IMR-90 (cell line): Measurements from ENCODE around the gene GP9. TPM values are rescaled to one million over a fixed set of nuclear protein-coding genes. Genes with fewer than 3 reads are reported as not detected.

Source experiments
- ATAC-seq: fragments of 200-7000 bp; cut with Tn5 transposase; 2 replicates; pipeline ENCODE4 v1.9.1; 2020; ENCODE audit warnings: low read depth, mild to moderate bottlenecking, moderate library complexity
- BruUV-seq: library from RNA; stranded (reverse); fragments of 400-500 nt; replicated peaks from 2 replicates; lab custom pipeline; 2021; lab: Mats Ljungman, UMichigan
- CTCF ChIA-PET: fragments of 300-600 bp; formaldehyde crosslinking; extraction: SDS; loops from one replicate; lab custom pipeline; 2021; ENCODE audit warnings: antibody characterized with exemption; lab: Yijun Ruan, JAX
- POLR2A ChIA-PET: fragments of 300-600 bp; sonication (Branson Sonifier 250); formaldehyde crosslinking; loops from one replicate; lab custom pipeline; 2022; ENCODE audit warnings: antibody characterized with exemption; ENCODE audit not compliant: unreplicated experiment; lab: Charles Lee
- DNase-seq: peaks from one replicate; pipeline ENCODE4 v3.0.0; 2013
- H2AFZ ChIP-seq: replicated peaks from 2 replicates; pipeline ENCODE3; 2013; ENCODE audit warnings: low read length, mild to moderate bottlenecking; ENCODE audit not compliant: poor library complexity
- H2AK5ac ChIP-seq: 2 replicates; pipeline ENCODE4 v1.6.1; 2013; ENCODE audit warnings: low read depth, low read length, inconsistent platforms
- H2AK9ac ChIP-seq: replicated peaks from 2 replicates; pipeline ENCODE3; 2013; ENCODE audit warnings: mild to moderate bottlenecking, low read depth, low read length, moderate library complexity; ENCODE audit not compliant: poor library complexity
- H2BK120ac ChIP-seq: 2 replicates; pipeline ENCODE4 v1.6.1; 2013; ENCODE audit warnings: low read depth, low read length, inconsistent platforms
- H2BK15ac ChIP-seq: 3 replicates; pipeline ENCODE4 v1.6.1; 2013; ENCODE audit warnings: low read depth, low read length, inconsistent platforms
- H2BK20ac ChIP-seq: 2 replicates; pipeline ENCODE4 v1.6.1; 2013; ENCODE audit warnings: low read depth, mild to moderate bottlenecking, inconsistent platforms, low read length, moderate library complexity
- H2BK5ac ChIP-seq: 2 replicates; pipeline ENCODE4 v1.6.1; 2013; ENCODE audit warnings: mild to moderate bottlenecking, low read depth, low read length, inconsistent platforms; ENCODE audit not compliant: poor library complexity, severe bottlenecking
- H3K14ac ChIP-seq: replicated peaks from 2 replicates; pipeline ENCODE4 v1.6.1; 2013; ENCODE audit warnings: low read depth, low read length, inconsistent platforms
- H3K18ac ChIP-seq: 2 replicates; pipeline ENCODE4 v1.6.1; 2013; ENCODE audit warnings: low read depth, low read length, control low read depth
- H3K23ac ChIP-seq: 2 replicates; pipeline ENCODE4 v1.6.1; 2013; ENCODE audit warnings: low read depth, low read length, inconsistent platforms
- H3K27ac ChIP-seq: 2 replicates; pipeline ENCODE4 v1.5.1; 2013; ENCODE audit warnings: mild to moderate bottlenecking, control low read depth, low read length; ENCODE audit not compliant: insufficient read depth
- H3K27me3 ChIP-seq: 2 replicates; pipeline ENCODE4 v1.6.1; 2013; ENCODE audit warnings: low read length; ENCODE audit not compliant: control insufficient read depth, insufficient read depth
- H3K36me3 ChIP-seq: 2 replicates; pipeline ENCODE4 v1.6.1; 2013; ENCODE audit warnings: low read length, mixed read lengths; ENCODE audit not compliant: control insufficient read depth, insufficient read depth
- H3K4ac ChIP-seq: 2 replicates; pipeline ENCODE4 v1.6.1; 2013; ENCODE audit warnings: low read depth, low read length, inconsistent platforms
- H3K4me1 ChIP-seq: 2 replicates; pipeline ENCODE4 v1.6.1; 2013; ENCODE audit warnings: low read length, mixed read lengths; ENCODE audit not compliant: control insufficient read depth, insufficient read depth
- H3K4me2 ChIP-seq: 2 replicates; pipeline ENCODE4 v1.6.1; 2013; ENCODE audit warnings: low read depth, mild to moderate bottlenecking, control low read depth, low read length, moderate library complexity
- H3K4me3 ChIP-seq: 2 replicates; pipeline ENCODE4 v1.5.1; 2013; ENCODE audit warnings: low read depth, mild to moderate bottlenecking, control low read depth, low read length, moderate library complexity; ENCODE audit not compliant: insufficient read depth
- H3K56ac ChIP-seq: 2 replicates; pipeline ENCODE4 v1.6.1; 2013; ENCODE audit warnings: low read length, inconsistent platforms; ENCODE audit not compliant: insufficient read depth; ENCODE audit errors: extremely low read depth
- H3K79me1 ChIP-seq, 2 experiments: 2 replicates each; pipeline ENCODE4 v1.6.1; 2013; ENCODE audit warnings: low read length in 2 of 2, inconsistent platforms in 1 of 2, low read depth in 1 of 2
- H3K9ac ChIP-seq: 2 replicates; pipeline ENCODE4 v1.6.1; 2013; ENCODE audit warnings: low read depth, low read length, control low read depth
- H3K9me1 ChIP-seq: 2 replicates; pipeline ENCODE4 v1.6.1; 2013; ENCODE audit warnings: low read length, inconsistent platforms; ENCODE audit not compliant: insufficient read depth
- H3K9me3 ChIP-seq: 2 replicates; pipeline ENCODE4 v1.6.1; 2013; ENCODE audit warnings: low read length; ENCODE audit not compliant: control insufficient read depth, insufficient read depth
- H4K20me1 ChIP-seq: 2 replicates; pipeline ENCODE4 v1.6.1; 2013; ENCODE audit warnings: low read length, inconsistent platforms; ENCODE audit not compliant: insufficient read depth
- H4K5ac ChIP-seq: 2 replicates; pipeline ENCODE4 v1.6.1; 2013; ENCODE audit warnings: mild to moderate bottlenecking, low read depth, low read length, control low read depth
- H4K8ac ChIP-seq, 2 experiments: 2 replicates each; pipeline ENCODE4 v1.6.1; 2013; ENCODE audit warnings: low read depth in 2 of 2, low read length in 2 of 2, control low read depth in 1 of 2, inconsistent platforms in 1 of 2
- H4K91ac ChIP-seq: 2 replicates; pipeline ENCODE4 v1.6.1; 2013; ENCODE audit warnings: low read depth, low read length, inconsistent platforms; ENCODE audit not compliant: insufficient read depth
- BHLHE40 ChIP-seq: fragments of 150-350 bp; IDR thresholded peaks from 2 replicates; pipeline ENCODE4 v1.6.1; 2016; ENCODE audit warnings: mild to moderate bottlenecking, low read depth, low read length
- CEBPB ChIP-seq: IDR thresholded peaks from 2 replicates; pipeline ENCODE4 v1.6.1; 2012; ENCODE audit warnings: low read depth, low read length, improper control_type of control experiment
- CHD1 ChIP-seq: IDR thresholded peaks from 2 replicates; pipeline ENCODE4 v1.6.1; 2012; ENCODE audit warnings: low read depth, low read length, improper control_type of control experiment
- FOS ChIP-seq: fragments of 150-350 bp; IDR thresholded peaks from 2 replicates; pipeline ENCODE4 v1.6.1; 2016; ENCODE audit warnings: low read depth, low read length
- MAFK ChIP-seq: IDR thresholded peaks from 2 replicates; pipeline ENCODE4 v1.6.1; 2012; ENCODE audit warnings: low read depth, low read length, improper control_type of control experiment
- MAZ ChIP-seq: IDR thresholded peaks from 2 replicates; pipeline ENCODE4 v1.6.1; 2012; ENCODE audit warnings: low read depth, mild to moderate bottlenecking, low read length, improper control_type of control experiment, moderate library complexity, borderline replicate concordance
- MXI1 ChIP-seq: IDR thresholded peaks from 2 replicates; pipeline ENCODE4 v1.6.1; 2012; ENCODE audit warnings: low read depth, mild to moderate bottlenecking, low read length, moderate library complexity, borderline replicate concordance
- NFE2L2 ChIP-seq: fragments of 150-350 bp; IDR thresholded peaks from 2 replicates; pipeline ENCODE4 v1.6.1; 2016; ENCODE audit warnings: low read depth, mild to moderate bottlenecking, low read length
- POLR2A ChIP-seq: IDR thresholded peaks from 2 replicates; pipeline ENCODE4 v1.6.1; 2012; ENCODE audit warnings: mild to moderate bottlenecking, low read depth, low read length
- RAD21 ChIP-seq: IDR thresholded peaks from 2 replicates; pipeline ENCODE4 v1.6.1; 2012; ENCODE audit warnings: low read length, improper control_type of control experiment
- RCOR1 ChIP-seq: IDR thresholded peaks from 2 replicates; pipeline ENCODE4 v1.6.1; 2012; ENCODE audit warnings: mild to moderate bottlenecking, low read length, improper control_type of control experiment; ENCODE audit not compliant: insufficient replicate concordance
- RFX5 ChIP-seq: IDR thresholded peaks from 2 replicates; pipeline ENCODE4 v1.8.0; 2012; ENCODE audit warnings: low read depth, mild to moderate bottlenecking, low read length, moderate library complexity
- SMC3 ChIP-seq: fragments of 150-350 bp; IDR thresholded peaks from 2 replicates; pipeline ENCODE4 v1.6.1; 2016; ENCODE audit warnings: low read depth, mild to moderate bottlenecking, antibody characterized with exemption, low read length, moderate library complexity
- USF2 ChIP-seq: fragments of 150-350 bp; IDR thresholded peaks from 2 replicates; pipeline ENCODE4 v1.6.1; 2017; ENCODE audit warnings: mild to moderate bottlenecking, antibody characterized with exemption, low read length, low read depth
- WGBS, 2 experiments: methylation state at CpG; one replicate each; pipeline versions ENCODE4 v1.1.5 to v1.1.7; 2013; ENCODE audit warnings: missing lambda C conversion rate in 2 of 2; ENCODE audit not compliant: insufficient read length in 1 of 2; ENCODE audit errors: extremely low coverage in 2 of 2; 5-methylcytosine and 5-hydroxymethylcytosine counted together
- dilution Hi-C: fragments of 300-500 bp; cut with HindIII; formaldehyde crosslinking; loops from one replicate; pipeline ENCODE4 v1.14.3; 2018; ENCODE audit warnings: low sequenced_read_pairs; ENCODE audit not compliant: unreplicated experiment
- in situ Hi-C: fragments of 300-500 bp; cut with MboI; formaldehyde crosslinking; loops from 3 replicates; pipeline ENCODE4 v1.14.3; 2019; ENCODE audit warnings: low sequenced_read_pairs, inconsistent platforms, mixed read lengths
- intact Hi-C: fragments of 100-400 bp; cut with micrococcal nuclease; formaldehyde crosslinking; loops from 2 replicates; pipeline ENCODE4 v1.10.0; 2022
- polyA plus RNA-seq, 3 experiments: library from polyadenylated mRNA; depleted of rRNA; stranded (reverse); fragments of >200 nt; gene quantifications; 2 replicates each; pipeline ENCODE4 v1.2.3, GENCODE V29; 2012; ENCODE audit warnings: low replicate concordance in 1 of 3
- total RNA-seq: library from RNA; depleted of rRNA; stranded (reverse); fragments of >200 nt; gene quantifications from 2 replicates; pipeline ENCODE4 v1.2.3, GENCODE V29; 2012
- TF ChIP-seq, protein P1 (sequence below): fragments of 150-350 bp; IDR thresholded peaks from 2 replicates; pipeline ENCODE4 v1.6.1; 2016; ENCODE audit warnings: low read depth, mild to moderate bottlenecking, low read length, moderate library complexity, borderline replicate concordance
- TF ChIP-seq, protein P2 (sequence below): conservative IDR thresholded peaks from 2 replicates; pipeline ENCODE4 v1.5.1; 2012; ENCODE audit warnings: mild to moderate bottlenecking, low read depth, low read length, improper control_type of control experiment

The GP9 gene
- total and polyA plus RNA-seq, 2 of the 4 experiments (the other 2 are of a cell fraction), result not detected

- H2AK5ac ChIP-seq, result no peak overlapping the region
- no peaks in the 10 kb centered on the region; the same call in 1 of the 2 replicates for H3K4me1 ChIP-seq
- no peak overlapping the region for H2AK9ac ChIP-seq
- POLR2A ChIA-PET, result no interaction called here
- CTCF ChIA-PET, result no interaction called here
- no peak for DNase-seq
- peaks cover 22% of the 10 kb centered on the region for H3K27me3 ChIP-seq
- H3K9me1 ChIP-seq, result no peaks in the 10 kb centered on the region
- H3K56ac ChIP-seq, result no peak overlapping the region
- no peak overlapping the region for H3K4ac ChIP-seq
- dilution Hi-C loops (no loop called here), in situ Hi-C loops (no loop called here), intact Hi-C loops (no loop called here)
- H3K4me2 ChIP-seq, result no peak overlapping the region
- H3K9ac ChIP-seq, result no peak overlapping the region
- no peak overlapping the region for H2BK20ac ChIP-seq
- H2BK15ac ChIP-seq, result no peak overlapping the region
- no peak overlapping the region for H4K5ac ChIP-seq
- BruUV-seq, result no TSS peak
- H3K14ac ChIP-seq, result no peak overlapping the region
- no peak overlapping the region for H3K27ac ChIP-seq
- H3K36me3 ChIP-seq, result no peaks in the 10 kb centered on the region
- TF ChIP-seq POLR2A, result no peak
- TF ChIP-seq MAFK, result no peak
- no peak for TF ChIP-seq USF2
- TF ChIP-seq, protein P1, sequence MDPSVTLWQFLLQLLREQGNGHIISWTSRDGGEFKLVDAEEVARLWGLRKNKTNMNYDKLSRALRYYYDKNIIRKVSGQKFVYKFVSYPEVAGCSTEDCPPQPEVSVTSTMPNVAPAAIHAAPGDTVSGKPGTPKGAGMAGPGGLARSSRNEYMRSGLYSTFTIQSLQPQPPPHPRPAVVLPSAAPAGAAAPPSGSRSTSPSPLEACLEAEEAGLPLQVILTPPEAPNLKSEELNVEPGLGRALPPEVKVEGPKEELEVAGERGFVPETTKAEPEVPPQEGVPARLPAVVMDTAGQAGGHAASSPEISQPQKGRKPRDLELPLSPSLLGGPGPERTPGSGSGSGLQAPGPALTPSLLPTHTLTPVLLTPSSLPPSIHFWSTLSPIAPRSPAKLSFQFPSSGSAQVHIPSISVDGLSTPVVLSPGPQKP, result no peak
- TF ChIP-seq RAD21, result no peak
- TF ChIP-seq NFE2L2, result no peak
- TF ChIP-seq, protein P2, sequence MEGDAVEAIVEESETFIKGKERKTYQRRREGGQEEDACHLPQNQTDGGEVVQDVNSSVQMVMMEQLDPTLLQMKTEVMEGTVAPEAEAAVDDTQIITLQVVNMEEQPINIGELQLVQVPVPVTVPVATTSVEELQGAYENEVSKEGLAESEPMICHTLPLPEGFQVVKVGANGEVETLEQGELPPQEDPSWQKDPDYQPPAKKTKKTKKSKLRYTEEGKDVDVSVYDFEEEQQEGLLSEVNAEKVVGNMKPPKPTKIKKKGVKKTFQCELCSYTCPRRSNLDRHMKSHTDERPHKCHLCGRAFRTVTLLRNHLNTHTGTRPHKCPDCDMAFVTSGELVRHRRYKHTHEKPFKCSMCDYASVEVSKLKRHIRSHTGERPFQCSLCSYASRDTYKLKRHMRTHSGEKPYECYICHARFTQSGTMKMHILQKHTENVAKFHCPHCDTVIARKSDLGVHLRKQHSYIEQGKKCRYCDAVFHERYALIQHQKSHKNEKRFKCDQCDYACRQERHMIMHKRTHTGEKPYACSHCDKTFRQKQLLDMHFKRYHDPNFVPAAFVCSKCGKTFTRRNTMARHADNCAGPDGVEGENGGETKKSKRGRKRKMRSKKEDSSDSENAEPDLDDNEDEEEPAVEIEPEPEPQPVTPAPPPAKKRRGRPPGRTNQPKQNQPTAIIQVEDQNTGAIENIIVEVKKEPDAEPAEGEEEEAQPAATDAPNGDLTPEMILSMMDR, result no peak
- TF ChIP-seq CEBPB, result no peak
- TF ChIP-seq CHD1, result no peak
- no peak for TF ChIP-seq MAZ
- no peak for TF ChIP-seq SMC3
- no peak for TF ChIP-seq RCOR1
- no peak for TF ChIP-seq BHLHE40
- no peak for TF ChIP-seq FOS
- TF ChIP-seq RFX5, result no peak
- no peak for TF ChIP-seq MXI1
- no peak overlapping the region for H3K23ac ChIP-seq
- ATAC-seq, result no peak
- no peak overlapping the region for H2BK120ac ChIP-seq
- no peaks in the 10 kb centered on the region for H4K20me1 ChIP-seq
- H4K91ac ChIP-seq, result no peak overlapping the region
- H2AFZ ChIP-seq, result no peak overlapping the region
- no peak overlapping the region for H3K4me3 ChIP-seq
- H3K18ac ChIP-seq, result no peak overlapping the region
- H2BK5ac ChIP-seq, result no peak overlapping the region
- H3K9me3 ChIP-seq, result peaks cover 4% of the 10 kb centered on the region
- H4K8ac ChIP-seq, result no peak overlapping the region
- 100% methylated on average over 1 of the region's 15 CpGs; no CpG with 5 or more reads in 1 of the 2 experiments for WGBS, 2 experiments
- no peaks in the 10 kb centered on the region for H3K79me1 ChIP-seq
These were observed 3.4 kb downstream of the GP9 start for GRCh38 chr3:129063841-129064482.
